ENCODE measurements around the gene FNDC8. TPM values are rescaled to one million over a fixed set of nuclear protein-coding genes. Genes with fewer than 3 reads are reported as not detected.

The FNDC8 gene
- total RNA-seq, 4 donors from 2014 or later: not detected

GRCh38 chr17:35164716-35165115 lies 43.3 kb downstream of the FNDC8 start:
- 62% methylated on average over 5 of the region's 5 CpGs for WGBS
- Histone ChIP-seq H3K27ac (replicated peaks in 1 of 4) (no peak overlapping the region), H3K9me3 (no peaks in the 10 kb centered on the region), H3K27me3 (peaks cover 0 to 15% (median 0%) of the 10 kb centered on the region in 4 donors), H3K36me3 (peaks cover 0 to 59% (median 0%) of the 10 kb centered on the region in 4 donors), H3K4me3 (no peak overlapping the region), H3K4me1 (no peaks in the 10 kb centered on the region)
- no peak for DNase-seq (ENCODE audit: extremely low spot score)
- intact Hi-C loops (cut with DNase I): no loop called here
- TF ChIP-seq, protein P1, sequence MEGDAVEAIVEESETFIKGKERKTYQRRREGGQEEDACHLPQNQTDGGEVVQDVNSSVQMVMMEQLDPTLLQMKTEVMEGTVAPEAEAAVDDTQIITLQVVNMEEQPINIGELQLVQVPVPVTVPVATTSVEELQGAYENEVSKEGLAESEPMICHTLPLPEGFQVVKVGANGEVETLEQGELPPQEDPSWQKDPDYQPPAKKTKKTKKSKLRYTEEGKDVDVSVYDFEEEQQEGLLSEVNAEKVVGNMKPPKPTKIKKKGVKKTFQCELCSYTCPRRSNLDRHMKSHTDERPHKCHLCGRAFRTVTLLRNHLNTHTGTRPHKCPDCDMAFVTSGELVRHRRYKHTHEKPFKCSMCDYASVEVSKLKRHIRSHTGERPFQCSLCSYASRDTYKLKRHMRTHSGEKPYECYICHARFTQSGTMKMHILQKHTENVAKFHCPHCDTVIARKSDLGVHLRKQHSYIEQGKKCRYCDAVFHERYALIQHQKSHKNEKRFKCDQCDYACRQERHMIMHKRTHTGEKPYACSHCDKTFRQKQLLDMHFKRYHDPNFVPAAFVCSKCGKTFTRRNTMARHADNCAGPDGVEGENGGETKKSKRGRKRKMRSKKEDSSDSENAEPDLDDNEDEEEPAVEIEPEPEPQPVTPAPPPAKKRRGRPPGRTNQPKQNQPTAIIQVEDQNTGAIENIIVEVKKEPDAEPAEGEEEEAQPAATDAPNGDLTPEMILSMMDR (IDR thresholded peaks at IDR 0.05): no peak
- no peak for TF ChIP-seq EP300 (IDR thresholded peaks at IDR 0.05)
- no peak for TF ChIP-seq POLR2A (IDR thresholded peaks at IDR 0.05; ENCODE audit: low read depth)
- no peak for TF ChIP-seq POLR2AphosphoS5 (IDR thresholded peaks at IDR 0.05)

DNA sequence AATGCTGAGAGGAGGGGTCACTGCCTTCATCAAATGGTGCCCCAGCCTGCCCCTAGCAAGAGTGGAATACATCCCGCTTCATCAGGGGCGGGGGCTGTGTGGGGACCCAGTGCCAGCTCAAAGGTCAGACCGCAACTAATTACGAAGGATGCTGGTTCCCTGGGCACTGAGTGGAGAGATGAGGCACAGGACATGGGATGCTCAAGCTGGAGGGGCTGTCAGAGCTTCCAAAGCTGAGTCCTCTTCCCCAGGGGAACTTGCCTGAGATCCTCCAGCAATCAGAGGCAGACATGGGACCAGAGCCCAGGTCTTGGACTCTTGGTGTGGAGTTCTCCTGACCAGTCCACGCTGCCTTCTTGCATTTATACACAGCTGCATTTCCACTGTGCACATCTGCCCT lies 45.1 kb downstream of the FNDC8 start:
- peaks cover 0 to 21% (median 0%) of the 10 kb centered on the region in 4 donors for H3K27me3 ChIP-seq
- peaks cover 0 to 55% (median 0%) of the 10 kb centered on the region in 4 donors for H3K36me3 ChIP-seq
- no peak for DNase-seq (ENCODE audit: extremely low spot score)
- 66% methylated on average over 5 of the region's 5 CpGs for WGBS
- no peak overlapping the region for H3K27ac ChIP-seq (replicated peaks in 1 of 4)
- H3K4me3 ChIP-seq: no peak overlapping the region
- H3K9me3 ChIP-seq: no peaks in the 10 kb centered on the region
- H3K4me1 ChIP-seq: no peaks in the 10 kb centered on the region
- intact Hi-C loops (cut with DNase I): no loop called here
- no peak for TF ChIP-seq POLR2A (IDR thresholded peaks at IDR 0.05; ENCODE audit: low read depth)
- no peak for TF ChIP-seq EP300 (IDR thresholded peaks at IDR 0.05)
- TF ChIP-seq POLR2AphosphoS5 (IDR thresholded peaks at IDR 0.05): no peak
- TF ChIP-seq, protein P1 (IDR thresholded peaks at IDR 0.05): no peak

DNA sequence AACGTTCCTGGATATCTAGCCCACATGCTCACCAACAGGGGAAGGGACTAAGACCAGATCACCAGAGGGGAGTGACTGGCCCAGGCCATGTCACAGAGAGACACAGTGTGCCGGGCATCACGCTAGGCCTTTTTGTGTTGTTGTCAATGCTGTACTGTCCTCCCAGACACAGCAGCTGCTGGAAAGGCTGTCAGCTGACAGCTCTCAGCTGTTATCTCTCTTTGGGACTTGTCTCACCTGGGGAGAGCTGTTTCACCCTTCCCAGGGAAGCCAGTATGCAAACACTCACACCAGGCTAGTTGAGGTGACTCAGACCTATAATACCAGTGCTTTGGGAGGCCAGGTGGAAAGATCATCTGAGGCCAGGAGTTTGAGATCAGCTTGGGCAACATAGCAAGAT lies 45.6 kb downstream of the FNDC8 start:
- intact Hi-C loops (cut with DNase I): no loop called here
- Histone ChIP-seq H3K27me3 (peaks cover 0 to 19% (median 0%) of the 10 kb centered on the region in 4 donors), H3K4me3 (no peak overlapping the region), H3K9me3 (no peaks in the 10 kb centered on the region), H3K4me1 (no peaks in the 10 kb centered on the region), H3K27ac (replicated peaks in 1 of 4) (no peak overlapping the region), H3K36me3 (peaks cover 0 to 56% (median 0%) of the 10 kb centered on the region in 4 donors)
- TF ChIP-seq, protein P1 (IDR thresholded peaks at IDR 0.05): no peak
- TF ChIP-seq POLR2A (IDR thresholded peaks at IDR 0.05; ENCODE audit: low read depth) (no peak), POLR2AphosphoS5 (IDR thresholded peaks at IDR 0.05) (no peak), EP300 (IDR thresholded peaks at IDR 0.05) (no peak)
- 35% methylated on average over 3 of the region's 3 CpGs for WGBS
- no peak for DNase-seq (ENCODE audit: extremely low spot score)

DNA sequence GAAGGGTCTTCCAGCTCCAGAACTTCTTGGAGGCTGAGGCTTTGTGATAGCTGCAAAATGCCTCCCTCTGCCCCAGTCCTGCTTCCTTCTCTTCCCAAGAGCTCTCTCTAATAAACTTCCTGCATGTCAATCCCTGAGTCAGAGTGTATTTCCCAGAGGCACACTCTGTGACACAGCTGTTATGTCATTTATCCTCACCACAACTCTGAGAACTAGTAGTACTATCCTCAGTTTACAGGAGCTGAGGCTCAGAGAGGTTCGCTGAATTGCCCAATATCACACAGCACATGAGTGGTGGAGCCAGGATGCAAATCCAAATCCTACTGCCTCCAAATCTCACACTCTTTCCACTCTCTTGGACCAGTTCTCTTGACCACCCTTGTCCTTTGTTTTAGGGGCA lies 46.3 kb downstream of the FNDC8 start:
- peaks cover 0 to 19% (median 0%) of the 10 kb centered on the region in 4 donors for H3K27me3 ChIP-seq
- H3K27ac ChIP-seq (replicated peaks in 1 of 4): no peak overlapping the region
- H3K4me3 ChIP-seq: no peak overlapping the region
- intact Hi-C loops (cut with DNase I): no loop called here
- WGBS: 88% methylated on average over 1 of the region's 1 CpG
- no peak for TF ChIP-seq POLR2A (IDR thresholded peaks at IDR 0.05; ENCODE audit: low read depth)
- no peak for TF ChIP-seq EP300 (IDR thresholded peaks at IDR 0.05)
- TF ChIP-seq POLR2AphosphoS5 (IDR thresholded peaks at IDR 0.05): no peak
- TF ChIP-seq, protein P1 (IDR thresholded peaks at IDR 0.05): no peak
- no peaks in the 10 kb centered on the region for H3K4me1 ChIP-seq
- DNase-seq (ENCODE audit: extremely low spot score): no peak
- no peaks in the 10 kb centered on the region for H3K9me3 ChIP-seq
- H3K36me3 ChIP-seq: peaks cover 0 to 62% (median 0%) of the 10 kb centered on the region in 4 donors

DNA sequence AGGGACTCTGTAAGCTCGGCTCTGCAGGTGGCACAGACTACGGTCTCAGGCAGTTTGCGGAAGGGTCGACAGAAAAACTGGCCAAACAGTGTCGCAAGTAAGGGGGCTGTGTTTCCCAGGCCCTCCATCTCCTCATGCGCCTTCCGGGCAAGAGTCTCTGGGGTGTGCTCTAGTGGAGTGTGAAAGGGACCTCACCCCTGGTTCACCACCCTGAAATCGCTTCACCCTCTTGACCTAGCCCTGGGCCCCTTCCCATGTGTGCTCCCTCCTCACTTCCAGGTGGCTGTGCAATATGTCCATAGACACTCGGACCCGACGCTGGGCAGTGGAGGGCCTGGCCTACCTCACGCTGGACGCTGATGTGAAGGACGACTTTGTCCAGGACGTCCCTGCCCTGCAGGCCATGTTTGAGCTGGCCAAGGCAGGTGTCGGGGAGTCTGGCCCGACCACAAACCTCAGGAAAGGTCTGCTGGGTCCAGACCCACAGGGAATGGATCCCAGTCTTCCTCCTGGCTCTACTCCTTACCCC lies 48.5 kb downstream of the FNDC8 start:
- 83% methylated on average over 7 of the region's 17 CpGs for WGBS
- intact Hi-C loops (cut with DNase I): loop anchor here (5.0 kb wide), 1 partner anchor 367 kb away; the partner anchor contains the start of gene SLFN12L
- no peak for DNase-seq (ENCODE audit: extremely low spot score)
- Histone ChIP-seq H3K36me3 (peaks cover 0 to 59% (median 0%) of the 10 kb centered on the region in 4 donors), H3K27me3 (peaks cover 0 to 18% (median 0%) of the 10 kb centered on the region in 4 donors), H3K27ac (replicated peaks in 1 of 4) (no peak overlapping the region), H3K4me3 (no peak overlapping the region), H3K4me1 (no peaks in the 10 kb centered on the region), H3K9me3 (no peaks in the 10 kb centered on the region)
- TF ChIP-seq, protein P1 (IDR thresholded peaks at IDR 0.05): no peak
- TF ChIP-seq POLR2AphosphoS5 (IDR thresholded peaks at IDR 0.05) (no peak), POLR2A (IDR thresholded peaks at IDR 0.05; ENCODE audit: low read depth) (no peak), EP300 (IDR thresholded peaks at IDR 0.05) (no peak)
